ENCODE measurements around the gene ENPP7.

ENPP7 gene

DNA sequence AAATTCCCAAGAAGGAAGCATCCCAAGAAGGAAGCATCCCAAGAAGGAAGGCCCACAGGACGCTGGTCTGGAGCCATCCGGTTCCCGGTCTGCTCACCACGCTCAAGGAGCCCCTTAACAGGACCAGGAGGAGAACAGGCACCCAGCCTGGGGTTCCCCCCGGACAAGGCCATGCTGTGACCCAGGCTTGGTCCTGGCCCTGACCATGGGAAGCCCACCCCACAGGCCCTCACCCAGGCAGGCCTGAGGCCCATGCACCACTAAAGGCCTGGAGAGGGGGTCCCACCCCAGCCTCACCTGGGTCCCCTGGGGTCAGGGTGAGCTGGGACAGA is 340 bp upstream of the ENPP7 start:
- CTCF ChIA-PET = no interaction called here
- no peak for DNase-seq (ENCODE audit: extremely low spot score)
- TF ChIP-seq HDGF (IDR thresholded peaks at IDR 0.05; ENCODE audit: borderline replicate concordance) (no peak), ELF4 (IDR thresholded peaks at IDR 0.05) (no peak), L3MBTL2 (conservative IDR thresholded peaks at IDR 0.05) (no peak), FOXA1 (IDR thresholded peaks at IDR 0.05) (no peak), BHLHE40 (IDR thresholded peaks at IDR 0.05; ENCODE audit: borderline replicate concordance) (no peak)
- TF ChIP-seq, protein P1, sequence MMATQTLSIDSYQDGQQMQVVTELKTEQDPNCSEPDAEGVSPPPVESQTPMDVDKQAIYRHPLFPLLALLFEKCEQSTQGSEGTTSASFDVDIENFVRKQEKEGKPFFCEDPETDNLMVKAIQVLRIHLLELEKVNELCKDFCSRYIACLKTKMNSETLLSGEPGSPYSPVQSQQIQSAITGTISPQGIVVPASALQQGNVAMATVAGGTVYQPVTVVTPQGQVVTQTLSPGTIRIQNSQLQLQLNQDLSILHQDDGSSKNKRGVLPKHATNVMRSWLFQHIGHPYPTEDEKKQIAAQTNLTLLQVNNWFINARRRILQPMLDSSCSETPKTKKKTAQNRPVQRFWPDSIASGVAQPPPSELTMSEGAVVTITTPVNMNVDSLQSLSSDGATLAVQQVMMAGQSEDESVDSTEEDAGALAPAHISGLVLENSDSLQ (IDR thresholded peaks at IDR 0.05) = no peak
- POLR2A ChIA-PET = no interaction called here

DNA sequence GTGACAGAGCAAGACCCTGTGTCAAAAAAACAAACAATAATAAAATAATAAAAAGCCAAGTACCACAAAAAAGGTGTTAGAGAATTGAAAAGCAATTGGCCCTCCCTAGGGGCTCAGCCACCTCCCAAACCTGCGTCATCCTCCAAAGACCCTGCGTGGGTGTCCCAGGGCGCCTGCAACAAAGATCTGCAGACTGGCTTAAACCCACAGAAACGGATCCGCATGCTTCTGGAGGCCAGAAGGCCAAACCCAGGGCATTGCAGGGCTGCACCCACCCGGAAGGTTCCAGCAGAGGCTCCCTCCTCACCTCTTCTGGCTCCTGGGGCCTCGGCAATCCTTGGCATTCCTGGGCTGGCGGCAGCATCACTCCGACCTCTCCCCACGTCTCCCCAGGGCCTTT is 1.5 kb downstream of the ENPP7 start:
- ChIA-PET POLR2A (no interaction called here), CTCF (interaction anchor here (0.8 kb wide), 1 partner anchor 14 kb away, joined by 4 read pairs; no protein-coding TSS in a partner anchor)
- no peak for TF ChIP-seq TARDBP (IDR thresholded peaks at IDR 0.05)
- TF ChIP-seq ELF4 (IDR thresholded peaks at IDR 0.05) = no peak
- TF ChIP-seq HDGF (IDR thresholded peaks at IDR 0.05; ENCODE audit: borderline replicate concordance) = no peak
- TF ChIP-seq FOXM1 (IDR thresholded peaks at IDR 0.05; ENCODE audit: borderline replicate concordance) = no peak
- no peak for TF ChIP-seq CTBP1 (IDR thresholded peaks at IDR 0.05; ENCODE audit: borderline replicate concordance)
- no peak for TF ChIP-seq SUZ12 (IDR thresholded peaks at IDR 0.05)
- TF ChIP-seq NFRKB (IDR thresholded peaks at IDR 0.05) = no peak
- no peak for TF ChIP-seq ARNT (IDR thresholded peaks at IDR 0.05)
- no peak for TF ChIP-seq SP1 (IDR thresholded peaks at IDR 0.05)
- TF ChIP-seq, protein P1 (IDR thresholded peaks at IDR 0.05) = no peak
- no peak for TF ChIP-seq L3MBTL2 (conservative IDR thresholded peaks at IDR 0.05)
- TF ChIP-seq ZNF384 (IDR thresholded peaks at IDR 0.05) = no peak
- no peak for DNase-seq (ENCODE audit: extremely low spot score)

DNA sequence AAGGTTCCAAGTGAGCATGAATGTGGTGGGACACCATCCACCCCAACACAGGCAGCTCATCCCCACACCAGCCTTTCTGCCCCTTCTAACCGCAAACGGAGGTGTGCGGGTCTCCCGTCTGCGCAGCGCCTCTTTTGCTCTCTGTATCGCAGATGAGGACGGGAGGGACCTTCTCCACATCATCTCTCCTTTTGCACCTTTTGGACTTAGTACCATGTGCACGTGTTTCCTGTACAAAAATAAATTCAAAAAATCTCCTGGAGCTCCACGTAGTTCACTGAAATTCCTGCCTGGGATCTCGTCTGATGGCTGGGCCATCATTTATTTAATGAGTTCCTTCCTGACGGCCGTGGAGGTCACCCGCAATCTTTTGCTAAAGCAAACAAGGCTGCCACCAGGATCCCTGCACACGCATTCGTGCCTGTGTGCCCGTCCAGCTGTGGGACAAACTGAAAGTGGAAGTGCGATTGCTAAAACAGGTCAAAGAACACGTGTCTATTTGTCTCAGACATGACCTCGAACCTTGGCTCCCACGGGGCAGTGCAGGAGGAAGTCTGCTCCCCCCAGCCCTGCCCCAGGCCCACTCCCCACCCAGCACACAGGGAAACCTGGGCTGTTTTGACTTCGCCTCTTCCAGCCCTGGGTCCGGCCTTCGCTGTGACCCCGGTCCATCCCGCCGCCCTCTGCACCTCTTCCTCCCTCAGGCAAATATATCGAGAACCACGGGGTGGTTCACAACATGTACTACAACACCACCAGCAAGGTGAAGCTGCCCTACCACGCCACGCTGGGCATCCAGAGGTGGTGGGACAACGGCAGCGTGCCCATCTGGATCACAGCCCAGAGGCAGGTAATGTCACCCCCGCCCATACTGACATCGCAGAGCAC is 2.3 kb downstream of the ENPP7 start:
- DNase-seq (ENCODE audit: extremely low spot score) = no peak
- POLR2A ChIA-PET = no interaction called here
- CTCF ChIA-PET = interaction anchor here (1.1 kb wide), 1 partner anchor 9 kb away, joined by 3 read pairs; no protein-coding TSS in a partner anchor
- TF ChIP-seq FOXK2 (IDR thresholded peaks at IDR 0.05) = no peak
- no peak for TF ChIP-seq CTBP1 (IDR thresholded peaks at IDR 0.05; ENCODE audit: borderline replicate concordance)
- TF ChIP-seq, protein P1 (IDR thresholded peaks at IDR 0.05) = no peak
- TF ChIP-seq TARDBP (IDR thresholded peaks at IDR 0.05) = no peak
- no peak for TF ChIP-seq FOXM1 (IDR thresholded peaks at IDR 0.05; ENCODE audit: borderline replicate concordance)
- no peak for TF ChIP-seq SUZ12 (IDR thresholded peaks at IDR 0.05)
- no peak for TF ChIP-seq LEF1 (IDR thresholded peaks at IDR 0.05; ENCODE audit: borderline replicate concordance)

DNA sequence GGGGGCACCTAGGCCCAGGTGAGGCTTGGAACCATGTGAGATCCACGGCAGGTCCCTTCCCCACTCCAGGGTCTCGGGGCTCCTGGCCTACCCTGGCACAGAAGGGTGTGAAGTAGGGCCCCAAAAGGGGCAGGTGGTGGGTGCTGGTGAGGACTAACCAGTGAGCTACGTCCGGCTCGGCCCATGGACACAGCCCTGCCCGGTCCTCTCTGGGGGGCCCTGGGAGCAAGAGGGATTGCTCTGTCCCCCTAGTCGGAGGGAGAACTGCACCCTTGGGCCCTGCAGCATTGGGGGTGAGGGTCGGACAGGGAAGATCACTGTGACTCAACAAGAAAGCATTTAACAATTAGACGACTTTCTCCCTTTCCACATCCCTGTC is 2.9 kb downstream of the ENPP7 start:
- no peak for DNase-seq (ENCODE audit: extremely low spot score)
- ChIA-PET POLR2A (no interaction called here), CTCF (interaction anchor here (1.1 kb wide), 1 partner anchor 8 kb away, joined by 3 read pairs; no protein-coding TSS in a partner anchor)
- no peak for TF ChIP-seq FOXM1 (IDR thresholded peaks at IDR 0.05; ENCODE audit: borderline replicate concordance)
- no peak for TF ChIP-seq HDGF (IDR thresholded peaks at IDR 0.05; ENCODE audit: borderline replicate concordance)
- TF ChIP-seq, protein P1 (IDR thresholded peaks at IDR 0.05) = no peak
- TF ChIP-seq ARNT (IDR thresholded peaks at IDR 0.05) = no peak
- no peak for TF ChIP-seq NFRKB (IDR thresholded peaks at IDR 0.05)
- no peak for TF ChIP-seq SP1 (IDR thresholded peaks at IDR 0.05)
- TF ChIP-seq FOXA1 (IDR thresholded peaks at IDR 0.05) = no peak
- TF ChIP-seq LEF1 (IDR thresholded peaks at IDR 0.05; ENCODE audit: borderline replicate concordance) = no peak
- no peak for TF ChIP-seq BHLHE40 (IDR thresholded peaks at IDR 0.05; ENCODE audit: borderline replicate concordance)
- TF ChIP-seq TARDBP (IDR thresholded peaks at IDR 0.05) = no peak
- TF ChIP-seq FOXK2 (IDR thresholded peaks at IDR 0.05) = no peak

DNA sequence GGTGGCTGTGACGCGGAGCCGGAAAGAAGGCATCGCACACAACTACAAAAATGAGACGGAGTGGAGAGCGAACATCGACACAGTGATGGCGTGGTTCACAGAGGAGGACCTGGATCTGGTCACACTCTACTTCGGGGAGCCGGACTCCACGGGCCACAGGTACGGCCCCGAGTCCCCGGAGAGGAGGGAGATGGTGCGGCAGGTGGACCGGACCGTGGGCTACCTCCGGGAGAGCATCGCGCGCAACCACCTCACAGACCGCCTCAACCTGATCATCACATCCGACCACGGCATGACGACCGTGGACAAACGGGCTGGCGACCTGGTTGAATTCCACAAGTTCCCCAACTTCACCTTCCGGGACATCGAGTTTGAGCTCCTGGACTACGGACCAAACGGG is 4.4 kb downstream of the ENPP7 start:
- TF ChIP-seq ELF4 (IDR thresholded peaks at IDR 0.05) = no peak
- no peak for TF ChIP-seq ZNF384 (IDR thresholded peaks at IDR 0.05)
- TF ChIP-seq, protein P1 (IDR thresholded peaks at IDR 0.05) = no peak
- no peak for TF ChIP-seq HDGF (IDR thresholded peaks at IDR 0.05; ENCODE audit: borderline replicate concordance)
- TF ChIP-seq BHLHE40 (IDR thresholded peaks at IDR 0.05; ENCODE audit: borderline replicate concordance) = no peak
- ChIA-PET POLR2A (no interaction called here), CTCF (no interaction called here)
- DNase-seq (ENCODE audit: extremely low spot score) = no peak
